HG02763 (cell line): ENCODE results near the gene ZNF678.

Experiments used
- ATAC-seq: cut with Tn5 transposase; IDR thresholded peaks from one replicate; pipeline ENCODE4 v1.9.1; 2021; ENCODE audit warnings: mild to moderate bottlenecking, moderate library complexity; ENCODE audit not compliant: unreplicated experiment

ZNF678 gene

GRCh38 chr1:227563324-227564201, at the start of gene ZNF678:
TSS of gene ZNF678 (plus strand) at chr1:227563556. CDS start at chr1:227650992, 87,436 bp downstream.
- peak; percentile 93 for ATAC-seq

DNA sequence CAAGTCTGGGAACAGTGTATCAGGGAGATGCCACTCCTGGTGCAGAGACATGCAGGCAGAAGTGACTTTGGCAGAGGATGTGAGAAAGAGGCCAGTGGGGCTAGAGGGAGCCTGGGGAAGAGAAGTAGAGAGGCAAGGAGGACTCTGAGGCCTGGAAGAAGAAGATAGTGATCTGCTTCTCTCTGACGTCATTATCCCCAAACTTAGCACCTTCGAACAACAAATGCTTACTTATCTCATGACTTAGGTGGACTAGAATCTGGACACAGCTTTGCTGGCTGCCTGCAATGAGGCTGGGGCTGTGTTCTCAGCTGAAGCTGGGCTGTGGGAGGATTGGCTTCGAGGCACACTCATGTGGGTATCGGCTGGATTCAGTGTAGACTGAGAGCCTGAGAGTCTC, 44.5 kb upstream of the ZNF678 start:
- ATAC-seq: no peak

- ATAC-seq: no peak
These were observed 41.6 kb upstream of the ZNF678 start for GRCh38 chr1:227521782-227522181.

- no peak for ATAC-seq
These were observed 36.8 kb upstream of the ZNF678 start for GRCh38 chr1:227526524-227526923.

GRCh38 chr1:227532019-227532619, 31.2 kb upstream of the ZNF678 start:
- ATAC-seq: no peak

GRCh38 chr1:227540170-227541098, 22.9 kb upstream of the ZNF678 start:
- ATAC-seq: no peak

DNA sequence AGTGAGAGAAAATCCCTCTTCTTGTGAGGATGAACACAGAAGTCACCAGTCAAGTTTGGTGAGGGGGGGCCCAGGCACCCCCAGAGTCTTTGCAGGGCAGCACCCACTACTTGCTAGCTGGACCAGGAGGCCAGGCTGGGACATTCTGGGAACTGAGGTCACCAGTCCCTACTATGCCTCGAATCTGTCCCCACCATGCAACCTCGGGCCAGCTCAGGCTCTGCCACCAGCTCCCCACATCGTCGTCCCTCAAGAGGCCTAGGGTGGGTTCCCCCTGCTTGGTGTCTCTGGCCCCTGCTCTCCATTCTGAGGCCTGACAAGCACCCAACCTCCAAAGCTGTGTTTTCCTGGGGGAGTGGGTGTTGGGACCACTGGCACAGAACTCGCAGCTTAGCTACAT, 22.2 kb upstream of the ZNF678 start:
- no peak for ATAC-seq

DNA sequence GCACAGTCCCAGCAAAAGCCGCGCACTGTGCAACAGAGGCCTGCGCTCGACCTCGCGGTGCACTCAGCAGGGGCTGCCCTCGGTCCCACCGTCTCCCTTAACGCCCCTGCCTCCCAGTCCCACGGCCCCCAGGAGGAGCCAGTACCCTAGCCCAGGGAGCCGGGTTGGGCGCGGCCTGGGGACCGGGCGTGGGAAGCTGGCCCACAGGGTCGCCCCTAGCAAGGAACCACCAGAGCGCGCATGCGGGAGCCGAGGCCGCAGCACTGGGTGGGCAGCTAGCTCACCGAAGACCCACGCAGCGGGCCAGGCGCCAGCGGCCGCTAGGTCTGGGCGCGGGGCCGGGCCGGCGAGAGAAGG, 21.6 kb upstream of the ZNF678 start:
- ATAC-seq: no peak

DNA sequence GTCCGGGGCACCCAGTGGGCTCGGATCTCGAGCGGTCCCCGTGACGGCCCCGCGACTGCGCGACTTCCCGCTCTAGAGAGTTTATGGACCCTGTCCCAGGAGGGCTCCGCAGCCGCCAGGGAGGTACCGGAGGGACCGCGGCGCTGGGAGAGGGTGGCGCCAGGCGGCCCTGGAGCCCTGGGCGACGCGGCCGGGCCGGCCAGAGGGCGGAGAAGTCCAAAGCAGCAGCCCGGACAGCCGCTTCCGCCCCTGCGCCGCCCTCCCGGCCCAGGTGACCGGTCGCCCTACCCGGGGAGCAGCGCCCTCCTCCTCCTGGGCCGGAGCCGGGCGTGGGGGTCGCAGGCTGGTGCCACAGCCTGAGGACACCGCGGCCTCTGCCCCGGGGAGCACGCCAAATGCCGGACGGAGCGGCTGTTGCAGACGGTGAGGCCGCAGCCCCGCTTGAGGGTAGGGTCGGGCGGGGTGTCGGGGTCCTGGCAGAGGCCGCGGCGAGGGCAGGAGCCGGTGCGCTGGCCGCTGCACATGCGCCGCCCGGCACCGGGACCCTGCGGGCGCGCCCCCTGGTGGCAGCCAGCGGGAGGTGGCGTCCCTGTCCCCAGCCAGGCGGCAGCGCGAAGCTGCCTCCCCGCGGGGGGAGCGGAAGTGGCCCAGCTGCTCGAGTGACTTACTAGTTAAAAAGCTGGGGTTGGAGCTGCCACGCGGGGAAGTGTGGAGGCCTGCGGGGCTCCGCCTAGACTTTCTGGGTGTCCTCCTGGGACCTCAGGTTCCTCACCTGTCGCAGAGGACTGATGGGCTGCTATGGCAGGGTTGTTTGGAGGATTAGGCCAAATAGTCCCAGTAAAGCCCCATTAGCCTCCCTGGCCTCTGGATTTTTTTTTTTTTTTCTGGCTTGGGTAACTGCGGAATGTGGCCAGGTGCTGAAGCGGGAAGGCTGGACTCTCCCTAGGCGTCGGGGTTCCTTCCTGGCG, 20.9 kb upstream of the ZNF678 start:
- ATAC-seq: peak; percentile 95

DNA sequence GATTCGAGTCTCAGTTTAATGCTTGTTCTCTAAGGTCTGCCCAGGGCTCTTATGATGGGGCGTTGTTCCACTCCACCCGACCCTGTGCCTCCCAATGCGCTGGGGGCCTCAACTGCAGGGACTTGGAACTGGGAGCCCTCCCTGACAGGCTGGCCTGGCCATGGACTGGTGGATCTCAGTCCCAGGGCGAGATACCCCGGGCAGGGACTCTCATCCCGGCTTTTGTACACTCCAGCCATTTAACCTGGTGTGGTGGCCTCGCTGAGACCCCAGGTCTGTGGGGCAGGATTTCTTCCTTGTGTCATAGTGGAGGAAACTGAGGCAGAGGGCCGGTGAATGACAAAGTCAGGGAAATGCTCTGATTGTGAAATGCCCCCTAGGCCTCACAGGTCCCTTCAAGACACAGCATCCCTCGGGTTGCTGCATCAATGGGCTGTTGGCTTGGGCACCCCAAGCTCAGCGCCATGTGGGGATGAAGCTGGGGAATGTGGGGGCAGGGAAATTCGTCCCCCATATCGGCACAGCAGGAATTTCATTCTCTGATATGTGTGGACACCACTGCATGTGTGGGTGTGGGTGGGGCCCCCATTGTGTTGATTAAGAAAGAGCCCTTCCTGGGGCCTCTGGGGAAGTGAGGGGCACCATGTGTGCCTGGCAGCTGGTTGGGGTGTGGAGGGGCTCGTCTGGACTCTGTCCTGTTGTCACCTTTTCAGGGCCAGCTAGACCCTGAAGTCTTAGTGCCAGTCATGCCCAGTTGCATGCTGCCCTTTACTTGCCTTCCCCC, 19.9 kb upstream of the ZNF678 start:
- ATAC-seq: no peak

DNA sequence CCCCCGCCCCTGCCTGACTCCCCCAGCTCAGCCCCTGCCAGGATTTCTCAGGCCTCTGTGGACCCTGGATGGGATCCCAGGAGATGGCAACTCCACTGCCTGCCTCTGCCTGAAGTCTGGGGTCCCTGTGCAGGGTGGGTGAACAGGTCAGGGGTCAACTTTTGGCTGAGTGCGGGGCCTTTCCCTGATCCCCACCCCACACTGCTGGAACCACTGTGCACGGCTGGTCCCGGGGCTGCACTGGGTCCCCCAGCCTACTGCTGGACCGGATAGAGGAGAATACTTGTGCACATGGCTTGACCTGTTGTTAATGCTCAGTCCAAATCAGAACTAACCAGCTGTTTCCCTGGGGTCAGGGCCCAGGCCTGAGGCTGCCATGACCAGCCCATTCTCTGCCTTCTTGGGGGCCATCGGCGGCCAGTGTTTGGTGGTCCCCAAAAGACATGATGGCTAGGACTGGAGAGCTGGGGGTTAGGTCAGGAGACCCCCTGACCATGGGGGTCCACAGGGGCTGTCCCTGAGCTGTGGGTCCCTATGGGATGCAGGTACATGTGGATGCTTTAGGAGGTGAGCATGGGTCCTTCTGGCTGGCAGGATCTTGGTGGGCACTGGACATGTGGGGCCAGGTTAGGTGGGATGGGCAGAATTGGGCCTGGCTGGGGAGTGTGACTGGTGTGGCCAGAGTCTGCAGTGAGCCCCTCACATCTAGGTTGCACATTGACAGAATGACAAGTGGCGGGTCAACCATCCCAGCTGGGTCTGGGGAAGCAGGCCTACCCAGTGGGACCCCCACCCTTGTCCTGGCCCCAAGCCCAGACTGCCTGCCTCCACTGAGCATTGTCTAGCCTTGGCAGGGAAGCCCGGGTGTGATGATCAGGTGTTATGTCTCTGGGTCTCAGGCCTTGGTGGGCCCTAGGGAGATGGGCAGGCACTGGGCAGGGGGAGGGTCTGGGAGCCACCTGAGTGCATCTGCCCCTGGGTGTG, 19.0 kb upstream of the ZNF678 start:
- ATAC-seq: no peak

GRCh38 chr1:227545361-227545760, 18.0 kb upstream of the ZNF678 start:
- no peak for ATAC-seq

DNA sequence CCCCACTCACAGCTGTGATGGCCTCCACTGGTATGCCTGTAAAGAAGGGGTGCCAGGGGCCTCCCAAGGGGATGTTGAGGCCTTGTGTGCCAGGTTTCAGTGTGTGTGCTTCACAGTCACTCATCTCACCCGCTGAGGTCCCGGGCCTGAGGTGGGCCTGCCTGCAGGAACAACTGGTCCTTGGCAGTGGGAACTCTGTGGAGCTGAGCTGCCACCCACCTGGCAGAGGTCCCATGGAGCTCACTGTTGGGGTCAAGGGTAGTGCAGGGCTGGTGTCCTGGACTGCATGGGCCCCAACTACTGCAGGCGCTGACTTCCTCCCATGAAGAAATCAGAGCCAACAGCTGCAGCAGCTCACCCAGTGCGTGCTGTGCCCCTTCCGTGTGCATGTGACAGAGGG, 17.3 kb upstream of the ZNF678 start:
- ATAC-seq: no peak

DNA sequence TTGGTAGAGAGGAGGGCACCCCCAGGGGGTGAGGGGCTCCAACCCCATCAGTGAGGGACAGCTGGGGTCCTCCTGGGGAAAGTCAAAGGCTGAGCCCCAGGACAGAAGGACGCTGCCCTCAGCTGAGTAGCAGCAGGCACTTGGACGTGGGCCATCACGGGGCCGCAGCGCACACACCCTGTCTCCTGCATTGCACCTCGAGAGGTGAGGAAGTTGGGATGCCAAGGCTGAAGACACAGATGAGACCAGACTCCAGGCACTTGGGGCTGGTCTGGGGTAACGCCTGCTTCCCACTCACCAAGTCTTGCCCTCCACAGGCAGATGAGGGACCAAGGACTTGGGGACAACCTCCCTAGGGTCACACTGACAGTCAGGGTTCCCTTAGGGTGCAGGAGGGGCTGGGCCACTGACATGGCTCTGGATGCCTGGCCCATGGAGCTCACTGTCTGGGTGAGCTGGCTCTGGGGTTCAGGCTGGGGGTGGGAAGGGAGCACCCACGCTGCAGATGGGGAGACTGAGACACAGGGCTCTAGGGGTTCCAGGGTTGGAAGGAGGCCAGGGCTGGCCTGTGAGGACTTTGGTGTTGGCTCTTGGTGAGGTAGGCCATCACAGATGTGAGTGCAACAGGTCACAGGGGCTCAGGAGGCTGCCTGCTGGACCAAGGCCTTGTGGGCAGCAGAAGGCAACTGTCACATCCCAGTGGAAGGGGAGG, 16.6 kb upstream of the ZNF678 start:
- no peak for ATAC-seq

GRCh38 chr1:227547310-227548118, 15.8 kb upstream of the ZNF678 start:
- ATAC-seq: no peak

DNA sequence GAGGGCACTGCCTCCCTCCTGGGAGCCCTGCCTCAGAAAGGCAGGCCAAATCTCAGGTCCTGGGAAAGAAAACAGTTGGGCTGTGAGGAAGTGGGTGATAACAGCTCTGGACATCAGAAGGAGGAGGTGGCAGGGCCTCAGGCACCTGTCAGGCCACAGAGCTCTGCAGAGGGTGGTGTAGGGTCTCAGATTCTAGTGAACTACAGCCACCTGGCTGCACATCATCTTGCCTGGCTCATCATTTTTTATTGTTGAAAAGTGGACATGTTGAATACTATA, 15.3 kb upstream of the ZNF678 start:
- ATAC-seq: no peak

GRCh38 chr1:227548448-227548847, 14.9 kb upstream of the ZNF678 start:
- ATAC-seq: no peak
